Measurements from ENCODE around the gene BMP6.

DNA sequence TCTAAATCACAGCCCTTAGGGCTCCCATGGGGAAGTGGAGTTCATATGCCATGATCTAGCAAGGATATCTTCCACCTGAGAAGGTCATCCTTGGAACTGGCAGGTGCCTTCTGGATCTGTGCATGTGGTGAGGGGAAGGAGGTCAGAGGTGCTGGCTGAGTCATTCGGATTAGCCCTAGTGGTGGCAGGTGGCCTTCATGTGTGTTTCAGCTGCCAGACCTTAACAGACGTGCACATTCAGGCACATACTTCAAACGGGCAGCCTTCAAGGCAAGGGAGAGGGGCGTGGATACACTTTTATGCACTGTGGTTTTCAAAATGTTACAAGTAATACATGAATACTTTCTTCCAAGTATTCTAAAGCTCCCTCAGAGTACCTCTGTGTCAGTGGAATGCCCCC lies 51.2 kb downstream of the BMP6 start:
- TF ChIP-seq, protein P1, sequence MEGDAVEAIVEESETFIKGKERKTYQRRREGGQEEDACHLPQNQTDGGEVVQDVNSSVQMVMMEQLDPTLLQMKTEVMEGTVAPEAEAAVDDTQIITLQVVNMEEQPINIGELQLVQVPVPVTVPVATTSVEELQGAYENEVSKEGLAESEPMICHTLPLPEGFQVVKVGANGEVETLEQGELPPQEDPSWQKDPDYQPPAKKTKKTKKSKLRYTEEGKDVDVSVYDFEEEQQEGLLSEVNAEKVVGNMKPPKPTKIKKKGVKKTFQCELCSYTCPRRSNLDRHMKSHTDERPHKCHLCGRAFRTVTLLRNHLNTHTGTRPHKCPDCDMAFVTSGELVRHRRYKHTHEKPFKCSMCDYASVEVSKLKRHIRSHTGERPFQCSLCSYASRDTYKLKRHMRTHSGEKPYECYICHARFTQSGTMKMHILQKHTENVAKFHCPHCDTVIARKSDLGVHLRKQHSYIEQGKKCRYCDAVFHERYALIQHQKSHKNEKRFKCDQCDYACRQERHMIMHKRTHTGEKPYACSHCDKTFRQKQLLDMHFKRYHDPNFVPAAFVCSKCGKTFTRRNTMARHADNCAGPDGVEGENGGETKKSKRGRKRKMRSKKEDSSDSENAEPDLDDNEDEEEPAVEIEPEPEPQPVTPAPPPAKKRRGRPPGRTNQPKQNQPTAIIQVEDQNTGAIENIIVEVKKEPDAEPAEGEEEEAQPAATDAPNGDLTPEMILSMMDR (IDR thresholded peaks at IDR 0.05; ENCODE audit: extremely low read depth in 1 of 2, insufficient read depth in 1 of 2, low read depth in 1 of 2, low read length in 2 of 2) = no peak
- TF ChIP-seq POLR2A (IDR thresholded peaks at IDR 0.05; ENCODE audit: low read depth, low read length) (no peak), POLR2AphosphoS5 (IDR thresholded peaks at IDR 0.05; ENCODE audit: insufficient read depth, low read depth, low read length) (no peak), GATA2 (IDR thresholded peaks at IDR 0.05; ENCODE audit: insufficient read depth, insufficient read length, low read depth, low read length) (no peak), EZH2 (IDR thresholded peaks at IDR 0.05; ENCODE audit: borderline replicate concordance, low read depth, low read length, severe bottlenecking) (no peak), JUN (IDR thresholded peaks at IDR 0.05; ENCODE audit: borderline replicate concordance, insufficient read depth, insufficient read length, low read depth) (no peak), MYC (IDR thresholded peaks at IDR 0.05; ENCODE audit: low read depth, low read length) (no peak), FOS (IDR thresholded peaks at IDR 0.05; ENCODE audit: borderline replicate concordance, insufficient read depth, low read length) (no peak)
- TF ChIP-seq, protein P2, sequence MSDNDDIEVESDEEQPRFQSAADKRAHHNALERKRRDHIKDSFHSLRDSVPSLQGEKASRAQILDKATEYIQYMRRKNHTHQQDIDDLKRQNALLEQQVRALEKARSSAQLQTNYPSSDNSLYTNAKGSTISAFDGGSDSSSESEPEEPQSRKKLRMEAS (IDR thresholded peaks at IDR 0.05; ENCODE audit: insufficient read depth, insufficient read length) = no peak

All from endothelial cell of umbilical vein (primary cell).